ENCODE measurements around the gene FTHL17.

Gene FTHL17

DNA sequence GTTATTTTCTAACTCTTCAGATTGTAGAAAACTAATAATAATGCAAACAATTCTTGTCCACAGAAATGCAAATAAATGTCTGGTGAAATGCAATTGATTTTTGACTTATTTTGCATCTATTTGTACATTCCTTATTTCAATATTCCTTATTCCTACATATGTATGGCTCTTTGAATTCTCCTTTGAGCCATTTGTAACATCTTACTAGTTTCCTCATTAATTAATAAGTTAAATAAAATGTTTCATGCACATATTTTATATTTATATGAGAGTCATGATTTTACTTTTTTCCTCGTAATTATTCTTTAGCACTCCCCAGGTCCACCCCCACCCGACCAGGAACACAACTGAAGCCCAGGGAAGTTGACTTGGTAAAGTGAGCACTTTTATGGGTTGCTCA, 2.7 kb upstream of the FTHL17 start:
- TF ChIP-seq, protein P1, sequence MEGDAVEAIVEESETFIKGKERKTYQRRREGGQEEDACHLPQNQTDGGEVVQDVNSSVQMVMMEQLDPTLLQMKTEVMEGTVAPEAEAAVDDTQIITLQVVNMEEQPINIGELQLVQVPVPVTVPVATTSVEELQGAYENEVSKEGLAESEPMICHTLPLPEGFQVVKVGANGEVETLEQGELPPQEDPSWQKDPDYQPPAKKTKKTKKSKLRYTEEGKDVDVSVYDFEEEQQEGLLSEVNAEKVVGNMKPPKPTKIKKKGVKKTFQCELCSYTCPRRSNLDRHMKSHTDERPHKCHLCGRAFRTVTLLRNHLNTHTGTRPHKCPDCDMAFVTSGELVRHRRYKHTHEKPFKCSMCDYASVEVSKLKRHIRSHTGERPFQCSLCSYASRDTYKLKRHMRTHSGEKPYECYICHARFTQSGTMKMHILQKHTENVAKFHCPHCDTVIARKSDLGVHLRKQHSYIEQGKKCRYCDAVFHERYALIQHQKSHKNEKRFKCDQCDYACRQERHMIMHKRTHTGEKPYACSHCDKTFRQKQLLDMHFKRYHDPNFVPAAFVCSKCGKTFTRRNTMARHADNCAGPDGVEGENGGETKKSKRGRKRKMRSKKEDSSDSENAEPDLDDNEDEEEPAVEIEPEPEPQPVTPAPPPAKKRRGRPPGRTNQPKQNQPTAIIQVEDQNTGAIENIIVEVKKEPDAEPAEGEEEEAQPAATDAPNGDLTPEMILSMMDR (IDR thresholded peaks at IDR 0.05; ENCODE audit: extremely low read depth, insufficient read depth, missing control alignments): no peak
- DNase-seq (ENCODE audit: low spot score): no peak
- in situ Hi-C loops (cut with MboI; ENCODE audit: low pct_unique_long_range_greater_than_20kb, low sequenced_read_pairs, unreplicated experiment): no loop called here

DNA sequence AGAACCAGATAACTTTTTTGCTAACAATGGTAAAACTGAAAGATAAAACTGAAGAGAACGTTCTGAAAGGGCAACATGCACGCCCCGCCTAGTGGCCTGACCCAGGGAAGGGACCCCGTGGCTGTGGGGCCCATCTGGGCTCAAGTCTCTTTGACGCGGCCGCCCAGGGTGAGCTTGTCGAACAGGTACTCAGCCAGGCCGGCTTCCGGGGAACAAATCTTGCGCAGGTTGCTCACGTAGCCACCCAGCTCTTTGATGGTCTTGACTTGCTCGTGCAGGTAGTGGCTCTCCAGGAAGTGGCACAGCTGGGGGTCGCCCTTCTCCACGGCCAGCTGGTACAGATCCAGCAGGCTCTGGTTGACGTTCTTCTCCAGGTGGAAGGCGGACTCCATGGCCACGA, 579 bp downstream of the FTHL17 start:
- DNase-seq (ENCODE audit: low spot score): no peak
- in situ Hi-C loops (cut with MboI; ENCODE audit: low pct_unique_long_range_greater_than_20kb, low sequenced_read_pairs, unreplicated experiment): no loop called here
- TF ChIP-seq, protein P1 (IDR thresholded peaks at IDR 0.05; ENCODE audit: extremely low read depth, insufficient read depth, missing control alignments): no peak

DNA sequence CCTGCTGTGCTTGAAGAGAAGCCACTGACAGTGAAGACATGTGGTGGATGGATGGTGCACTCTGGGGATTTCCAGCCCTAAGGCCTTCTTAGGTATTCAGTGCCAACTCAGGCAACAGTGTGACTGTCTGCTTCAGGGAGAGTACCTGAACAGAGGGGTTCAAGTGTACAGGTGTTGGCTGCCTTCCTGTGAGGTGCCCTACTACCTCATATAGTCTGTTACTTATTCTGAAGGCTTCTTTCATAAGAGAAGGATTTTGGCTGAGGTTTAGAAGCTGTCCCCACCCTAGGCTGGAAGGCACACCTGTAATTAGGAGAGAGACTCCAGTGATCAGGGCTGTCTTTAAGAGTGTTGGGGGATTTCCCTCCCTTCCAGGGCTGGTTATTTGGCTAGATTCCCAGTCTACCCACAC, 1.8 kb downstream of the FTHL17 start:
- DNase-seq (ENCODE audit: low spot score): peak; percentile 42
- in situ Hi-C loops (cut with MboI; ENCODE audit: low pct_unique_long_range_greater_than_20kb, low sequenced_read_pairs, unreplicated experiment): no loop called here
- TF ChIP-seq, protein P1 (IDR thresholded peaks at IDR 0.05; ENCODE audit: extremely low read depth, insufficient read depth, missing control alignments): no peak

DNA sequence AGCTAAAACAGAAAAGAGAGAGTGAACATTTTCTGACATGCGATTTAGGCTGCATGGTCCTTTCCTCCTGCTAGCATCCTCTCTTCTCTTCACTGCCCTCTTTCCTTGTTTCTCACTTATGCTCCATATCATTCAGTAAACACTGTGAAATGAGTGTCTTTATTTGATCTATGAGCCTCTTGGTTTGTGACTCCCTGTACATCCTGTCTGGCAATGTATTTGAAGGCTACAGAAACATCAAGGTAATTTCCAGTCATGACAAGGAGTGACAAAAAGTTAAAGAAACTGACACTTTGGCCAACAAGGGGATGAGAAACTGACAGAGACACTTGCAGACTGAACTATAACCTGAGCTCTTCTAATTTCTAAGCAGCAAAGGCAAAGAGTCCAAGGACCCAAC, 8.7 kb downstream of the FTHL17 start:
- in situ Hi-C loops (cut with MboI; ENCODE audit: low pct_unique_long_range_greater_than_20kb, low sequenced_read_pairs, unreplicated experiment): no loop called here
- TF ChIP-seq, protein P1 (IDR thresholded peaks at IDR 0.05; ENCODE audit: extremely low read depth, insufficient read depth, missing control alignments): no peak
- DNase-seq (ENCODE audit: low spot score): no peak

DNA sequence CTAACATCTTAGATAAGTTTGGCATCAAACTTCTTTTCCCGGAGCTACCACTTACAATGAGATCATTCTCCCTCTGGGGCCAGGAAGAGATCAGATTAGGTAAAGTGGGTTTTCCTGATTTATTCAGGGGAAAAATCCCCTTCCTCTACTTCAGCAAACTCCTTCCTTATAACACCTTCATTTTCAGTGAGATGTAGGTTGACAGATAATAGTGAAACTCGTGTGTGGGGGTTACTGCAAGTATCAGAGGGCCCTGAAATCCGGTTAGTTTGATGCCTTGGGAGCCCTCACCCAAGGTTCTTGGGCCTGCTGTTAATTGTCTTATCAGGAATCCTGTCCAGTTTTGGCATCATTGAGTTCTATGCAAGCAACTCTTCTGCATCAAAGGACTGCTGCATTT, 10.8 kb downstream of the FTHL17 start:
- TF ChIP-seq, protein P1 (IDR thresholded peaks at IDR 0.05; ENCODE audit: extremely low read depth, insufficient read depth, missing control alignments): no peak
- in situ Hi-C loops (cut with MboI; ENCODE audit: low pct_unique_long_range_greater_than_20kb, low sequenced_read_pairs, unreplicated experiment): no loop called here
- no peak for DNase-seq (ENCODE audit: low spot score)

DNA sequence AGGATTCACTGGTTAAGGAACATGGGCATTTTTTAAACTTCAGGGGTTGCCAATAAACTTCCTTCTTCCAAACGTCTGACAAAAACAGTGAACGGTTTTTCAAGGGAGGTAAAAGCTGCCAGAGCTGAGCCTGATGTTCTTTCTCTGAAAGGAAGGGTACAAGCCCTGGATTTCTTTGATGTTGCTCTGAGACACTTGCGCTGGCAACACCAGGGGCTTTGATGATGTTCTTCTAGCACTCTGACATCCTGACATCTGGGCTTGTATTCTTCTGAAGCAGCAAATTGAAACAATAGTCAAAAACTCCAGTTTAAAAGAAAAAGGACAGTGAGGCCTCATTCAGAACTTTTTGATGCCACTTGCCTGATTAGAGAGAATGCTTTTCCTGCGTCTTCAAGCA, 11.8 kb downstream of the FTHL17 start:
- TF ChIP-seq, protein P1 (IDR thresholded peaks at IDR 0.05; ENCODE audit: extremely low read depth, insufficient read depth, missing control alignments): no peak
- DNase-seq (ENCODE audit: low spot score): no peak
- in situ Hi-C loops (cut with MboI; ENCODE audit: low pct_unique_long_range_greater_than_20kb, low sequenced_read_pairs, unreplicated experiment): no loop called here

DNA sequence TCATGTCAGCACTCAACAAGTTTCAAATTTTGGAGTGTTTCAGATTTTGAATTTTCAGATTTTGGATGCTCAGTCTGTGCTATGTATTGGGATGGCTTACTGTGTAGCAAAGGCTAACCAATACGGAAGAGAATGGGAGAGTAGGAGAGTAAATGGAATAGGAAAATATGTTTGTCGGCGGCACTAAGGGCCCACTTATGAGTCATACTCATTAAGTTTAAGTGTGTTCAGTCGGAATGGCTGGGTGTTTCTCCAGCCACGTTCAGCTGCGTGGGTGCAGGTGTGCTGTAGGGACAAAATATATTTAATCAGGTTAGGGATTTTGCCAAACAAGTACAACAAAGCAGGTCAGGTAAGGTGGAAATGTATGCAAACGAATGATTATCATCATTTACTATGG, 13.6 kb downstream of the FTHL17 start:
- no peak for DNase-seq (ENCODE audit: low spot score)
- TF ChIP-seq, protein P1 (IDR thresholded peaks at IDR 0.05; ENCODE audit: extremely low read depth, insufficient read depth, missing control alignments): no peak
- in situ Hi-C loops (cut with MboI; ENCODE audit: low pct_unique_long_range_greater_than_20kb, low sequenced_read_pairs, unreplicated experiment): no loop called here

All from GM13977 (cell line).